ENCODE results near the gene PEF1.

PEF1 gene

GRCh38 chr1:31643976-31644559 is 608 bp downstream of the PEF1 start:
- DNase-seq (ENCODE audit: low read depth) = no peak
- in situ Hi-C loops (cut with HindIII; ENCODE audit: low sequenced_read_pairs) = no loop called here
- TF ChIP-seq CTCF (IDR thresholded peaks at IDR 0.05; ENCODE audit: low read depth, low read length, missing control alignments) = no peak
- peak overlapping the region; percentile 82 for H3K4me3 ChIP-seq (ENCODE audit: low read depth, low read length)

- in situ Hi-C loops (cut with HindIII; ENCODE audit: low sequenced_read_pairs) = no loop called here
- H3K4me3 ChIP-seq (ENCODE audit: low read depth, low read length) = no peak overlapping the region
- TF ChIP-seq CTCF (IDR thresholded peaks at IDR 0.05; ENCODE audit: low read depth, low read length, missing control alignments) = no peak
- no peak for DNase-seq (ENCODE audit: low read depth)
Measured at GRCh38 chr1:31642897-31643296, 1.8 kb downstream of the PEF1 start.

GRCh38 chr1:31642366-31642765 is 2.3 kb downstream of the PEF1 start:
- no peak for TF ChIP-seq CTCF (IDR thresholded peaks at IDR 0.05; ENCODE audit: low read depth, low read length, missing control alignments)
- no peak overlapping the region for H3K4me3 ChIP-seq (ENCODE audit: low read depth, low read length)
- in situ Hi-C loops (cut with HindIII; ENCODE audit: low sequenced_read_pairs) = no loop called here
- DNase-seq (ENCODE audit: low read depth) = no peak

GRCh38 chr1:31640964-31641363 is 3.7 kb downstream of the PEF1 start:
- in situ Hi-C loops (cut with HindIII; ENCODE audit: low sequenced_read_pairs) = no loop called here
- no peak for TF ChIP-seq CTCF (IDR thresholded peaks at IDR 0.05; ENCODE audit: low read depth, low read length, missing control alignments)
- H3K4me3 ChIP-seq (ENCODE audit: low read depth, low read length) = no peak overlapping the region
- no peak for DNase-seq (ENCODE audit: low read depth)

- H3K4me3 ChIP-seq (ENCODE audit: low read depth, low read length) = no peak overlapping the region
- in situ Hi-C loops (cut with HindIII; ENCODE audit: low sequenced_read_pairs) = no loop called here
- no peak for DNase-seq (ENCODE audit: low read depth)
- no peak for TF ChIP-seq CTCF (IDR thresholded peaks at IDR 0.05; ENCODE audit: low read depth, low read length, missing control alignments)
Measured at GRCh38 chr1:31640179-31640578, 4.5 kb downstream of the PEF1 start.

- TF ChIP-seq CTCF (IDR thresholded peaks at IDR 0.05; ENCODE audit: low read depth, low read length, missing control alignments) = no peak
- in situ Hi-C loops (cut with HindIII; ENCODE audit: low sequenced_read_pairs) = loop anchor here (10.0 kb wide), 1 partner anchor 75 kb away; no protein-coding TSS in a partner anchor
- no peak for DNase-seq (ENCODE audit: low read depth)
- no peak overlapping the region for H3K4me3 ChIP-seq (ENCODE audit: low read depth, low read length)
Measured at GRCh38 chr1:31639543-31639942, 5.1 kb downstream of the PEF1 start.
